GM18520 (cell line): ENCODE data around the gene TFF3.
"Not testable (repeated sequence)": the region's sequence is repeated elsewhere in the genome, so short reads cannot be mapped to it uniquely, and the experiment has no call there.

Source experiments
- ATAC-seq: cut with Tn5 transposase; IDR thresholded peaks from one replicate; pipeline ENCODE4 v1.9.1; 2021; ENCODE audit not compliant: unreplicated experiment

Gene TFF3

GRCh38 chr21:42307106-42307505 lies 8.1 kb downstream of the TFF3 start:
- ATAC-seq: no peak

GRCh38 chr21:42306366-42307035 lies 8.7 kb downstream of the TFF3 start:
- ATAC-seq: no peak

GRCh38 chr21:42305707-42306147 lies 9.5 kb downstream of the TFF3 start:
- ATAC-seq: no peak

GRCh38 chr21:42304556-42305454 lies 10.4 kb downstream of the TFF3 start:
- no peak for ATAC-seq

- ATAC-seq: no peak
These were observed 11.8 kb downstream of the TFF3 start for GRCh38 chr21:42303443-42303842.

GRCh38 chr21:42302794-42303193 lies 12.4 kb downstream of the TFF3 start:
- no peak for ATAC-seq

- no peak for ATAC-seq
These were observed 13.0 kb downstream of the TFF3 start for GRCh38 chr21:42302076-42302650.

- no peak for ATAC-seq
These were observed 13.7 kb downstream of the TFF3 start for GRCh38 chr21:42301371-42302075.

GRCh38 chr21:42300956-42301355 lies 14.3 kb downstream of the TFF3 start:
- ATAC-seq: no peak

- ATAC-seq: no peak
These were observed 15.1 kb downstream of the TFF3 start for GRCh38 chr21:42300045-42300583.

GRCh38 chr21:42299324-42300044 lies 15.7 kb downstream of the TFF3 start:
- ATAC-seq: no peak

GRCh38 chr21:42298657-42299056 lies 16.6 kb downstream of the TFF3 start:
- no peak for ATAC-seq

- ATAC-seq: no peak
These were observed 17.0 kb downstream of the TFF3 start for GRCh38 chr21:42298237-42298636.

GRCh38 chr21:42297377-42297776 lies 17.8 kb downstream of the TFF3 start:
- no peak for ATAC-seq

GRCh38 chr21:42296501-42296900 lies 18.7 kb downstream of the TFF3 start:
- ATAC-seq: no peak

GRCh38 chr21:42295845-42296244 lies 19.4 kb downstream of the TFF3 start:
- ATAC-seq: no peak

GRCh38 chr21:42294273-42294880 lies 20.8 kb downstream of the TFF3 start:
- ATAC-seq: no peak

GRCh38 chr21:42293649-42294272 lies 21.4 kb downstream of the TFF3 start:
- ATAC-seq: no peak

- ATAC-seq: not testable (repeated sequence)
These were observed 22.6 kb downstream of the TFF3 start for GRCh38 chr21:42292563-42293142.
